GM18519 (cell line): ENCODE measurements around the gene PMAIP1.

ENCODE experiments used
- ATAC-seq: cut with Tn5 transposase; IDR thresholded peaks from one replicate; pipeline ENCODE4 v1.9.1; 2021; ENCODE audit warnings: mild to moderate bottlenecking, moderate library complexity; ENCODE audit not compliant: unreplicated experiment, low FRiP score

Gene PMAIP1

DNA sequence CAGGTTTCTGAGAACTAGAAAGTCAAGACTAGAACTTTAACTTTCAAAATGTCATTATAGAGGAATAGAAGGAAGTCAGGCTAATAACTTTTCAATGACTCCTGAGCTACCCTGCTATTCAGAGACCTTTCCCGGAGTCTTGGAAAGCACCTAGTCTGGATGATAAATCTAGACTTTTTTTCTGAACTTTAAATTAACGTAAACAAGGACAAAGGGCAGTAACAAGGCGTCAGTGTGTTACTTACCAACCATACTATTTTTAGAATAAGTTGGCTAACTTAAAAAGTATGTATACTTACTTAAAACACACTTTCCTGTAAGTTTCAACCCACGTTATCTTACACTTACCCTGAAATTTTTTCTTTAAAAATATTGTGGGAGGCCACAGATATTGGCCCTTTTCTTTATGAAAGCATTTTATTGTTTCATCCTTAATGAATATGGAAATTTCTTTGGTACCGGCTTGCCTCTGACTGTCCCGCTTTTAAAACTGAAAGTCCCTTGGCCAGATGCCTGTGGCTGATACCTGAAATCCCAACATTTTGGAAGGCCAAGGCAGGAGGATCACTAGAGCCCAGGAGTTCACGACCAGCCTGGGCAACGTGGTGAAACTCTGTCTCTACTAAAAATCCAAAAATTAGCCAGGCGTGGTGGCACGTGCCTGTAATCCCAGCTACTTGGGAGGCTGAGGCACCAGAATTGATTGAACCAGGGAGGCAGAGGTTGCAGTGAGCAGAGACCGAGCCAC, 9.7 kb downstream of the PMAIP1 start:
- ATAC-seq, result no peak

DNA sequence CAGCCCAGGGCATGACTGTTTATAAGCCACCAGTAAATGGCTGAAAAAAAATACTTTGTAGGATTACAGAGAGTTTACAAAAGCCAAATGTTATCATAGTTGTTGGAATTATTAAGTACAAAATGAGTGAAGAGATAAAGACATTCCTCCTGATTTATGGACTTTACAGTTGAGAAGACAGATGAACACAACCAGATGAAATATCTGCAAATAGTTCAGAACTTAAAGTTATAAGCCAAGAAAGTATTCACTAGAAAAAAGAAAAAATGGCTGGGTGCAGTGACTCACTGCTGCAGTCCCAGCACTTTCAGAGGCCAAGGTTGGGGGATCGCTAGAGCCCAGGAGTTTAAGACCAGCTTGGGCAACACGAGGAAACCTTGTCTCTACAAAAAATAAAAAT, 11.2 kb downstream of the PMAIP1 start:
- no peak for ATAC-seq

DNA sequence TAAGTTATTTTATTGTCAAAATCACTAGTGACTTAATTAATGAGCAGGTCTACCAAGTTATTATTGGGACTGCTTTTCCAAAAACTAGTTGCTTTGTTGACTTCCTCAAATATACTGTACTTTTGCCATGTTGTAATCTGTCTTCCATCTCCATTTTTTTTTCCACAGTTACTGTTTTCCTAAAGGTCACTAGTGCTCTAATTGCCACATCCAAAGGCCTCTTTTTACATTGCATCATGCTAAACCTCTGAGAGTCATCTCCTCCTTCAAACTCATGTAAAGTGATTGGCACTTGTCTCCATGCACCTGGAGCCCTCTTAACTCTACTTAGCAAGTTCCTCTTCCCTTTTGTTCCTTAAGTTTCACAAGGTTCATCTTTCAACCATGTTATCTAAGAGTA, 11.8 kb downstream of the PMAIP1 start:
- no peak for ATAC-seq

DNA sequence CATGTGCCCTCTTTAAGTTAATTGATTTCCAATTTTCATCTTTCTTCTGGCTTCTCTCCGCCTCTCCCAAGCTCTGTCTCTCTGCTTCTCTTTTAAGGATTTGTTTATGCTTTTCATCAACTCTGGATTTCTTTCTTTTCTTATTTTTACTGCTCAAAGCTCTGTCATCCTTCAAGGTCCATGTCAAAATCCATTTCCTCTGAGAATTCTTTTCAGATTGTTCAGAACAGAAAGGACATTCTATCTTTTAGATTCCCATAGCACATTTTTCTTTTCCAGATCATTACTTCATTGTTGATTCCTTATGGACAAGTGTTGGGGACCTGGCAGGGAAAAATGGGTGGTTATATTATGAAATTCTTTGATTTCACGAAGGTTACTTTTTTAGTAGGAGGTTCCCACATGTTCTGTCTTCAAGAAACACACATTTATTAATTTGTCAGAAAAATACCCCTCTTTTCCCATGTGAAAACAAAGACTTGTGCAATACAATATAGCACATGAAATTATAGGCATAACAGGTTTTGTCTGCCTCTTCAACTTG, 12.3 kb downstream of the PMAIP1 start:
- ATAC-seq, result no peak

DNA sequence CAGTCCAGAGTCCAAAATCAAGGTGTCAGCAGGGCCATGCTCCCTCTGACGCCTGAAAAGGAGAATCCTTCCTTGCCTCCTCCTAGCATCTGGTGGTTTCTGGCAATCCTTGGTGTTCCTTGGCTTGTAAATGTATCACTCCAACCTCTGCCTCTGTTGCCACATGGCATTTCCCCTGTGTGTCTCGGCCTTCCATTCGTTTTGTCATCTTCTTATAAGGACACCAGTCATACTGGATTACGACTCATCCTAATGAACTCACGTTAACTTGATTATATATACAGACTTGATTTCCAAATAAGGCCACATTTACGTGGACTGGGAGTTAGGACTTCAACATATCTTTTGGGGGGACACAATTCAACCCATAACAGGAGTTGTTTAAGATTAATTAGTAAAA, 15.8 kb downstream of the PMAIP1 start:
- ATAC-seq, result no peak

DNA sequence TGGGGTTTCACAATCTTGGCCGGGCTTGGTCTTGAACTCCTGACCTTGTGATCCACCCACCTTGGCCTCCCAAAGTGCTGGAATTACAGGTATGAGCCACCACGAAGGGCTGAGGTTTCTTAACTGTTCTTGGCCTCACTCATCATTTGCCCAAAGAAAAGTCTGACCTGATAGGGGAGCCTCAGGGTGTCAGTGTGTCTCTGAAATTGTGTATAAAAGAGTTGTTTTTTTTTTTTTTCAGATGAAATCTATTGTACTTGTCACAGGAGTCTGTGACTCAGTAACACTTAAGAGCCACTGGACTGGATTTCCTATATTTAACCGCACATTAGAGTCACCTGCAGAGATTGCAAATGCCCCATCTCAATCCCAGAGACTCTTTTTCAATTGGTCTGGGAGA, 16.9 kb downstream of the PMAIP1 start:
- no peak for ATAC-seq

DNA sequence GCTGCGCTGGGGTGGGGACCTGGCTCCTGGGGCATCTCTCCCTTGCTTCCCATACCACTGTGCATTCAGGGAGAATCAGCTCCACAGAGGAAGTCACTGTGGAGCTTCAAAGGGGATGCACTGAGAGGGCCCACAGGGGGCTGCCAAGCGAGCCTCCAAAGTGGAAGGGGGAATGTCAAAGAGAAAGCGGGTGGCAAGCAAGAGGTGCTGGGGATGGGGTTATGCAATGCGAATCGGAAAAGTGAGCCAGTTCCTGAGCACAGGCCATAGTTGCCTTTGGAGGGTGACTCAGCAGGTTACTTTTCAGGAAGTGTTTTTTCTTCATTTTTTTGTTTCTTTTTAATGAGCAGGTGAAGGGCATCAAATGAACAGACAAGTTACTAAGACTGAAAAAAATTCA, 17.6 kb downstream of the PMAIP1 start:
- no peak for ATAC-seq

DNA sequence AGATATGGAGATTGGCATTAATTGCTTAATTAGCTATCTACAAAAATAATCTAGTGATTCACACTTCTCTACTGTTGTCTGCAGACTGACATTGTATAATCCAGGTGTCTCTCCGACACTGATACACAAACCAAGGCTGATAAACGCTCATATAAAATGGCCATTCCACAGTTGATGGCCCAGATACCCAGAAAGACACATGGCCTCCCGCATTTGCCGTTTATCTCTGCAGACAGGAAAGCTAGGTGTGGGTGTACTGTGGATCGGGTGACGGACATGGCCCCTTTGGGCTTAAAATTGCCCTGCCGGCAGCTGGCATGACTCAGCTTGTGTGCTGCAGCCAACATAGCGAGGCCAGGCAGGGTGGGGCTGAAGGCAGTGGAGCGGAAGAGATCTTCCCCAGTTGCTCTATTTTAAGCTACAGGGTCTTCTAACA, 18.5 kb downstream of the PMAIP1 start:
- ATAC-seq, result peak; percentile 48

DNA sequence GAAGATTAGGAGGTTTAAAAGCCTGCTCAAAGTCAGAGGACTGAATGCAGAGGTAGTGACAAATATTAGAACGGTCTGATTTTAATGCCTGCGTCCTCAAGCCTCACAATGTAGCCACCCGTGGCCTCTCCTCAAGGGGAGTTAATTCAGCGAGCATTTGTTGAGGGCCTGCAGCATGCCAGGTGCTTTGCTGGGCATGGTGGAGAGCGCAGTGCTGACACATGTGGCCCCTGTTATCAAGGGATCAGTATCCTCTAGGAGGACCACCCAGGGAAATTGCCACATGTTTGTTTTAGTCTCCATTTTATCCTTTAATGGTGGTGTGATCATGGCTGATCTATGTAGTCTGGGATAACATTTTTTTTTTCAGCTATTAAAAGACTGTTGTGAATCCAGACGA, 19.2 kb downstream of the PMAIP1 start:
- no peak for ATAC-seq

DNA sequence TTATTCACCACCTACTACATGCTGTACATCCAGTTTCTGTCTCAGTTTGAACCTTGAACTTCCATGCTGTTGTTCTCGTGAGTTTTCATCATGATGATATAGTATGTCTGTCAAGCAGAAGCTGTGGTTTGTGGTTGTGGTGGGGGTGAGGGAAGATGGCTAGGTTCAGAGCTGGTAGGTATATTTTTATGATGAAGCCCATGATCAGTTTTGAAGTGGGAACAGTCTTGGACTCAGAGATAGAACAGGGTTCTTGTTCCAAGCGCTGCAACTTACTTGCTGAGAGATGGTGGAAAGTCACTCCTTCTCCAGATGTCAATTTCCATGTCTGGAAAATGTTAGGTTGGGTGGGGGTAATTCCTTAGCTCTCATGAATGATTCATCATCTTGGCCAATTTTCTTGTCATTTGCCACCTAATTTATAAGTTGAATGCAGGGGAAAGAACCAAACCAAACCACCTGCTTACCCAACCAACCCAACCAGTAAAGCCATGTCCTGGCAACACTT, 21.6 kb downstream of the PMAIP1 start:
- peak; percentile 33 for ATAC-seq

DNA sequence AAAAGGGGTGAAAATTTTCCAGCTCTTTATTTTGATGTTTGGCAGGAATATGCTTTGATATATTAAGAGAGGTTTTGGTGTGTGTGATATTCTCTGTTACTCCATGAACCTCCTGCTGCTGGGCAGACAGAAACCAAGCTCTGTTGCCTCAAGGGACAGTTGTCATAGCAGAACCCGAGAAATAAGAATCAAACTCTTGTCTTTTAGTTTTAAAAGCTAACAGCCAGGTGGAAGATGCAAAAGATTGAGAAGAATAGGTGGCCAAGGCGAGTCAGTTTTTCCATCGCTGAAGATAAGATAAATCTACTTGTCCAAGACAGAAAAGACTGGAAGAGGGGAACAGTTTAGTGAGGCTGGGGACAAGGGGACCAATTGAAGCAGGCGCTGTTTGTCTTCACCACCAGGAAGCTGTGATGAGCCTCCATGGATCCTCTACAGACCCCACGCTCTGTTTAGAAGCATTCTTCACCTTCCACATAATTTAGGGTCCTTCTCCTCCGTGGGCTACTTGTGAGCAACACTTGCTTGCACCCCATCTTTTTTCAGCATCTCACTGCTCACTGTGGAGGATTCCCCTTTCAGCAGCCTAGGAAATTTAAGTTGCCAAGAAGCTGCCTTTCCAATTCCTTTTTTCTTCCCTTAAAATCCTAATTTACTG, 23.9 kb downstream of the PMAIP1 start:
- peak; percentile 22 for ATAC-seq

DNA sequence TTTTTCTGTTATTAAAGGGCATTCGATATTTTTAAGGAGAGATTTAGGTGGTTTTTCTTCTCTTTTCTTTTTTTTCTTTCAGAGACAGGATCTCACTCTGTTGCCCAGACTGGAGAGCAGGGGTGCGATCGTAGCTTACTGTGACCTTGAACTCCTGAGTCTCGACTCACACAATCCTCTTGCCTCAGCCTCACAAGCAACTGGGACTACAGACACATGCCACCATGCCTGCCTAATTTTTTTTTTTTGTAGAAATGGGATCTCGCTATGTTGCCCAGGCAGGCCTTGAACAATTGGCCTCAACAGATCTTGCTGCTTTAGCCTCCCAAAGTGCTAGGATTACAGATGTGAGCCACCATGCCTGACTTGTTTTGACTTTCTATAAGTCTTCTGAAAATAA, 26.3 kb downstream of the PMAIP1 start:
- ATAC-seq, result no peak

DNA sequence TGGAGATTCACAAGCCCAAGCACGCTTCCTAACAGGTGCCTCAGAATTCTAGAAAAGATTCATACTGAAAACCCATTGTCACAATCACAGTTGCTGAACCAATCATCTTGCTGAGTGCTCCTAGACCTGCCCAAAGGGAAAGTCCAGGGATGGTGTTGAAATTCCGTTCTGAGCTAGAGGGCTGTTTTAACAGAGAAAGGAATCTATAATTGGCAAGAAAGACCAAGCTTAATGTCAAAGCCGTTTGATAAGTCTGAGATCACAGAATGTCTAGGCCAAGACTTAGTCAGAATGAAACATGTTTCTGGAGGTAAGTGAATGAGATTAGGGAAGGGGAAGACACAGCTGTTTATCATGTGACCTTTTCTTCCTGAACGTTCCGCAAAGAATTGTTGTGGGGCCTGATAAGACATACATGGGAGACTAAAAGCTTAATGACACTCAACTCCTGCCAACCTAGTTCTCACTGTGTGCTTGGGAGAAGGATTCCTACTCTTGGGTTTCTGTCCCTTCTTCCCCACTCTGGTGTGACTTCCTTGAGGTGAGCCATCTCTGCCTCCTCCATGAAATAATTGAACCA, 27.5 kb downstream of the PMAIP1 start:
- ATAC-seq, result peak; percentile 75

DNA sequence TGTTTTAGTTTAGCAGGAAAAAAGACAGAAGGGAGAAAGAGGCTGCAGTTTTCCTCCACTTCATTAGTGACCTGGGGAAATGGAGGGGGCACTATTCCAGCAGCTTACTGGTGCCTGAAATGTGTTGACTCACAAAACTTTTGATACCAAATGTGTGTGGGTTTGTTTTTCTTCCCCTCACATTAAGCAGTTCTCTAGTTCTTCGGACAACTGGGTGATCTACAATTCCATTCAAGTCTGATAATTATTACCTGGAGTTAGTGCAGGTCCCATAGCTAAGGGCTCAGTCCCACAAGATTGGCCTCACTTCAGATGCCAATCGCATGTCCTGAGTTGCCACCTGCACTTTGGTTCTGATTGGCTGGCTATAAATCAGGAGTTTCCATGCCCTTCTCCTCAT, 28.4 kb downstream of the PMAIP1 start:
- no peak for ATAC-seq

DNA sequence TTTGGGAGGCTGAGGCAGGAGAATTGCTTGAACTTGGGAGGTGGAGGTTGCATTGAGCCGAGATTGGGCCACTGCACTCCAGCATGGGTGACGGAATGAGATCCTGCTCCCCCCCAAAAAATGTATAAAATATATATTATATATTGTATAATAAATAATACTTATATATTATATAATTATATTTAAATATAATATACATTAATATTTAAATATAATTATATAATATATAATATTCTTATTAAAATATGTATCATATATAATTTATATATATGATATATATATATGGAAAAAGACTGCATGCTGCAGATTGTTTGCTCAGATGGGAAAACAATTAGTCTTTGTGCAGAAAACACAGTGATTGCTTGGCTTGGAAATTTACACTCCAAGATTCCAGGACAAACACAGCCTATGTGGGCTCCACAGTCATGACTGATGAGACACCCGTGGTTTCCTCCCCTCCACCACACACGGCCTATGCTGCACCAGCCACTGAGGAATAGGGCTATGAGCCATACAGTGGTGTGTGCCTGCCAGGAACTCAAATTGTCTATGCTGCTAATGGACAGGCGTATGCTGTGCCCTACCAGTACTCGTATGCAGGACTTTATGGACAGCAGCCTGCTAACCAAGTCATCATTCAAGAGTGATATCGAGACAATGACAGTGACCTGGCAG, 30.0 kb downstream of the PMAIP1 start:
- no peak for ATAC-seq

DNA sequence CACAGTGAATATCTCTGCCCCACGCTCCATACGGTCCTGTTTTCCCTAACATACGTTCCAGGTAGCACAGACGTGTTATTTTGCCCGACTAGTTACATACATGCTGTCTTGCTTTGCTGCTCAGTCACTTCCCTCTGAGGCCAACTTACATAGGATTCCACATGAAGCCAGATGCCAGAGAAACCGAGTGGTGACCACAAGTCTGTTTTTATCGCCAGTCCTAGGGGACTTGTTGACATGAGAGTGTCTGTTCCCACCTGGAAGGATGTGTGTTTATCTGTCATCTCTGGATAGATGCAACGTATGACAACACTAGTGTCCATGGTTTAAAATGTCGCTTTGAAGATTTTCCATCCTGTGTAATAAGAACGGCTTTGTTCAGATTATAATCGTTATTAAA, 32.6 kb downstream of the PMAIP1 start:
- no peak for ATAC-seq

DNA sequence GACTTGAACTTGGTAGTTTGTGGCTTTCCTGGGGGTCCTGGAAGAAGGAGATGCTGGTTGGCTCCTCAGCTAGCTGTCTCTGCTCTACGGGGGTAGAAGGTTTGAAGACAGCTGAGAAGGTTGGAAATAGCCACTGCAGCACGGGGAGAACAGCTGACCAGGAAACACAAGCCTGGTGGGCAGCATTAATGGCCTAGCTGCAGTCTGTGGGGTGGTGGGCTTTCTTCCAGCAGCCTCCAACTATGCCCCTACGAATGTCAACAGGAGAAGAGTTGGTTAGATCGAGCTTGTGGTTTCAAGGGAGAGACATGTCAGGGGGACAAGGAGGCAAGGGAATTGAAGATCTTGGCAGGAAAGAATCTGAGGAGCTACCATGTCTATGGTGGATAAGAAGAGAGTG, 38.9 kb downstream of the PMAIP1 start:
- no peak for ATAC-seq

DNA sequence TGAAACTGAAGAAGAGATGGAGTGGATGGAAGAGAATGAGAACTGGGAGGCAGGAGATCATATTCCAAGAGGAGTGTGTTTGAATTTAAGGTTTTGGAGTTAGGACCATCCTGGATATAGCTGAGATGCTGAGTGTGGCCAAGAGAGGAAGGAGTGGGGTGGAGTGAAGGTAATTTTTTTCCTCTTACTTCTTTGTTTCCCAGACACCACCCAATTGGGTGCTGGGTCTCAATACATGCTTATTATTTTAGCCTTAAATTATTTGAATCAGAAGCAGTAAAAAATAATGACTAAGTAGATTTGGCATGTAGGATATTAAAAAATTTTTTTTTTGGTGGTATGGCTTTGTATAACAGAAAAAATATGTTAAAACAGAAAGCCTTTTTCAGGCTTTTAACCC, 39.3 kb downstream of the PMAIP1 start:
- ATAC-seq, result no peak

DNA sequence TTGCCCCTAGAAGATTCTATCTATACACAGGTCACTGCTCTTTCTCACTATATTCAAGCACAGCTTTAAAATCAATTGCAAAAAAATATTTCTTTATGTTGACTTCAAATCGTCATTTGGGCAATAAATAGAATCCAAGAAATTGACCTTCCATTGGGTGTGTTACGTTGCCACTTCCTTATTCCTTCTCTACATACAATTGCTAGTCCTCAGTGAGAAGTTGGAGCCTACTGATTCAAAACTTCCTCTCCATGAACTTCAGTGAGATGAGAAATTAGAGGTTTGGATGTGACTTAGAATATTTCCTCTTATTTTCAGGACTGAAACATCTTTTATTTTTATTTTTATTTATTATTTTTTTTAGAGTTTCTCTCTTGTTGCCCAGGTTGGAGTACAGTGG, 40.3 kb downstream of the PMAIP1 start:
- ATAC-seq, result no peak

DNA sequence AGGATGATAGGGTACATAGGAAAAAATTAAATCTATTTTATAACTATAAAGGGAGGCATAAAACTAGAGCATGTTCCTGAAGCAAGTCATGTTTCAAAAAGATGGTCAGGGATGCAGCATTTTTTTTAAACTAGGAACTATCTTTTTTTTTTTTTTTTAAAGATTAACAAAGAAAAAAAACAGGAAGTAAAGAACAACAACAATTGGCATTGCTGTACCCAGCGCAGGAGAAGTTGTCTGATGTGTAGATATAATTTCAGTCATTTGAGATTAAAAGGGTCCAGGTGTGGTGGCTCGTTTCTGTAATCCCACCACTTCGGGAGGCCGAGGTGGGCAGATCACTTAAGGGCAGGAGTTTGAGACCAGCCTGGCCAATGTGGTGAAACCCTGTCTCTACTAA, 41.5 kb downstream of the PMAIP1 start:
- ATAC-seq, result no peak

DNA sequence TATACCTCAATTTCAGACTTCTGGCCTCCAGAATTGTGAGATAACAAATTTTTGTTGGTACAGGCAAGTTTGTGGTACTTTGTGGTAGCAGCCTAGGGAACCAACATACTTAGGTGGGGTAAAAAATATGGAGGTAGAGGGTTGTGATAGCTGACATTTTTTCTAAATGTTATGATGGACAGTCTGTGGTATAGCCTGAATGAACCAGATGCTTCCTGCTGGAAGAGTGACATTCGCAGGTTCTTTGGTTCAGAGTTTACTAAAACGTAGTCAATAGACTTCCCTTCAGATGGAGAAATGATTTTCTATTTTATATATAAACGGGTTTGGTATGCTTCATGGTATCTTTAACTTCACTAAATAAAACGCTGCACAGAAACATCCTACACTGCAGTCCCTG, 42.8 kb downstream of the PMAIP1 start:
- ATAC-seq, result no peak
